ENCODE measurements around the gene SHLD2. TPM values are rescaled to one million over a fixed set of nuclear protein-coding genes. Genes with fewer than 3 reads are reported as not detected.
"Not testable (repeated sequence)": the region's sequence is repeated elsewhere in the genome, so short reads cannot be mapped to it uniquely, and the experiment has no call there.

Gene SHLD2
- total RNA-seq, 6 experiments from 2014 or later, result 17.1 to 24.3 (median 21.1) TPM

DNA sequence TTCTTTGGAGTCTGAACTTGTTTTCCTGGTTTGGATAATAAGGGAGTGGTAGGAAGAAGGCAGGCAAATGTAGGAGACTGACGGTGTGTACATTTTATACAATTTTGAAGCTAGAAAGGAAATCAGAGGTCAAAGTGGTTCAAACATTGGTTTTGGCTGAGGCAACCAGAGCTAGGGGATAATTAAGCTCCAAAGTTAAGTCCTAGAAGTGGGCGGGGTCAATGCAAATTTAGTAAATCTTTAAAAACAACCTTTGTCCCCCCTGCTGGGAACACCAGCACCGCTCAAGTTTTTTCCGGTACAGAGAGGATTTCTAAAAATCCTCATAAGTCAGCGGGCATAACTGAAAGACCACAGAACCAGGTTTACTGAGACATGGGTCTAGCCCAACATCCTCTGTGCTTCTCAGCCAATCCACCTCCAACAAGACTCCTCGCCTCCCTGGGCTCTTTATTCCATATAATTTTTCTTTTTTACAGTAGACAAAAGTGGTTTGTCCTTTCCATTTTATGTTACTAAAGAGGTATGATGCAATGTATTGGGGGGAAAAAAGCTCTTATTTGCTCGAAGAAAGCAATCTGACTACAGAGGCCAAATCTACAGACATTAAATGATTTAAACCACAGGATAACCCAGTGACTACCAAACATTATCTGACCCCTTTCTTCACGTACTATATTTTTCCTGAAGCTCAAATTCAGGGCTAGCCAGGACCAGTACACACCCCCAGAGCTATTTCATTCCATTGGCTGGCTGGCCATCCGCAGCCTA, 2.0 kb upstream of the SHLD2 start:
- Mint-ChIP-seq H3K4me3 (peak overlapping the region; percentile 90), H3K27me3 (ENCODE audit: insufficient read depth) (no peaks in the 10 kb centered on the region; the same call in 1 of the 2 replicates), H3K36me3 (ENCODE audit: low read depth) (peaks cover 24% of the 10 kb centered on the region), H3K4me1 (ENCODE audit: low read depth) (peaks cover 51% of the 10 kb centered on the region), H3K27ac (peak overlapping the region; percentile 88), H3K9me3 (no peaks in the 10 kb centered on the region)
- TF ChIP-seq, protein P1, sequence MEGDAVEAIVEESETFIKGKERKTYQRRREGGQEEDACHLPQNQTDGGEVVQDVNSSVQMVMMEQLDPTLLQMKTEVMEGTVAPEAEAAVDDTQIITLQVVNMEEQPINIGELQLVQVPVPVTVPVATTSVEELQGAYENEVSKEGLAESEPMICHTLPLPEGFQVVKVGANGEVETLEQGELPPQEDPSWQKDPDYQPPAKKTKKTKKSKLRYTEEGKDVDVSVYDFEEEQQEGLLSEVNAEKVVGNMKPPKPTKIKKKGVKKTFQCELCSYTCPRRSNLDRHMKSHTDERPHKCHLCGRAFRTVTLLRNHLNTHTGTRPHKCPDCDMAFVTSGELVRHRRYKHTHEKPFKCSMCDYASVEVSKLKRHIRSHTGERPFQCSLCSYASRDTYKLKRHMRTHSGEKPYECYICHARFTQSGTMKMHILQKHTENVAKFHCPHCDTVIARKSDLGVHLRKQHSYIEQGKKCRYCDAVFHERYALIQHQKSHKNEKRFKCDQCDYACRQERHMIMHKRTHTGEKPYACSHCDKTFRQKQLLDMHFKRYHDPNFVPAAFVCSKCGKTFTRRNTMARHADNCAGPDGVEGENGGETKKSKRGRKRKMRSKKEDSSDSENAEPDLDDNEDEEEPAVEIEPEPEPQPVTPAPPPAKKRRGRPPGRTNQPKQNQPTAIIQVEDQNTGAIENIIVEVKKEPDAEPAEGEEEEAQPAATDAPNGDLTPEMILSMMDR (IDR thresholded peaks at IDR 0.05), result no peak
- peak; percentile 41 for DNase-seq

DNA sequence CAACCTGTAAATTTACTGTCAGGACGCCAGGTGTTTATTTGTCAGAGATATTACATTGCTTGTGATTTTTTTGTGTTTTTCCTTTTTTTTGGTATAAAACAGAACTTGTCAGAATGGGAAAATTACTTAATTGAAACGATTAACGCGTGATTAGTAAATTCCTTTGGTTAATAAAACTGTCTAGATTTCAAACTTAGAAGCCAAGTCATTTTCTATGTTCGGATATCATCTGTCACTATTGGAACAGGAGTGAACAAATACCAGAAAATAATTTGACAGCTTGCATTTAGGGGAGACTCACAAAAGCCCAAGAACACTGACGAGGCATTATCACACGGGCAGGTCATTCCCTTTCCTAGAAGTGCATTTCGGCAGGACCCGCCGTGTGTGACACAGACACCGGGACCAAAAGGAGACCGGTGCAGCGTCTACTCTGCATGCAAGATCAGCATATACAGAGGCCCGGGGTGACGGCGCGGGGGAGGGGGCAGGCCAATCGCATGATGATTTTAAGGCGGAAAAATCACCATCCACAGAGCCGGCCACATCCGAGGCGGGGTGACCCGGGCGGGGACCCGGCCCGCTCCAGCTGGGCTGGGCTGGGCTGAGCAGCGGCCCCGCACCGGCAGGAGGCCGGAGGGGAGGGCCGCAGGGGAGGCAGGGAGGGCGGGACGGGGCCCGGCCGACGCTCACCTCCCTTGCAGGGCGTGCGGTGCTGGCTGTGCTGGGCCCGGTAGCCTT, 1.2 kb upstream of the SHLD2 start:
- Mint-ChIP-seq H3K9me3 (no peaks in the 10 kb centered on the region), H3K4me3 (peak overlapping the region; percentile 90), H3K27ac (peak overlapping the region; percentile 94), H3K36me3 (ENCODE audit: low read depth) (peaks cover 18% of the 10 kb centered on the region), H3K27me3 (ENCODE audit: insufficient read depth) (no peaks in the 10 kb centered on the region; the same call in 1 of the 2 replicates), H3K4me1 (ENCODE audit: low read depth) (peaks cover 45% of the 10 kb centered on the region)
- DNase-seq, result peak; percentile 34
- TF ChIP-seq, protein P1 (IDR thresholded peaks at IDR 0.05), result no peak

DNA sequence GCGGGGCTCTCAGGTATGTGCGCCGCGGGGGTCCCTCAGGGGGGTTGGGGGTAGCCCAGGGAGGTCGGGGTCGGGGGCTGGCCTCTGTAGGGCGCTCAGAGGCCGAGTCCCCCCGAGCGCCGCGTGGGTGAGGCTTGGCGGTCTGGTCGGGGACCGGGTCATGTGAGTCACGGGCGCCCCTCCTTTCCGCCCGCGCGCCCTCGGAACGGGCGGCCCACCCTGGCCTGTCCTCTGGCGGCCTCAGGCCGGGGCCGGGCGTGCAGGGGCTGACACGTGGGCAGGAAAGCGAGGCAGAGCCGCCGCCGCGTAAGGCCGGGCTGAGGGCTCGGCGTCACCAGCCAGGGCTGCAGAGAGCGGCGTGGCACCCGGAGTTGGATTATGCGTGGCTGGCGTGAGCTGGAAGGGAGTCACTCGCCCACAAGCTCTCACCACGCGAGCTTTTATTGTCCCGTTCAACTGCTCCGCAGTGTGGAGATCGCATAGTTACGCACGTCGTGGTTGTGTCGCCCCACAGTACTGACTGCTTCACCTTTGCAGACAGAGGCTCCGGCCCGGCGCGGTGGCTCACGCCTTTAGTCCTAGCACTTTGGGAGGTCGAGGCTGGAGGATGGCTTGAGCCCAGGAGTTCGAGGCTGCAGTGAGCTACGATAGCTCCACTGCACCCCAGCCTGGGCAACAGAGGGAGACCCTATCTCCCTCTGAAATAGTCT, 385 bp downstream of the SHLD2 start:
- no peaks in the 10 kb centered on the region; the same call in 1 of the 2 replicates for H3K27me3 Mint-ChIP-seq (ENCODE audit: insufficient read depth)
- TF ChIP-seq, protein P1 (IDR thresholded peaks at IDR 0.05), result no peak; the same call in 1 of the 2 replicates
- peaks cover 23% of the 10 kb centered on the region for H3K36me3 Mint-ChIP-seq (ENCODE audit: low read depth)
- DNase-seq, result peak; percentile 89
- H3K27ac Mint-ChIP-seq, result peak overlapping the region; percentile 96
- H3K4me3 Mint-ChIP-seq, result peak overlapping the region; percentile 95
- no peaks in the 10 kb centered on the region for H3K9me3 Mint-ChIP-seq
- H3K4me1 Mint-ChIP-seq (ENCODE audit: low read depth), result peaks cover 38% of the 10 kb centered on the region

DNA sequence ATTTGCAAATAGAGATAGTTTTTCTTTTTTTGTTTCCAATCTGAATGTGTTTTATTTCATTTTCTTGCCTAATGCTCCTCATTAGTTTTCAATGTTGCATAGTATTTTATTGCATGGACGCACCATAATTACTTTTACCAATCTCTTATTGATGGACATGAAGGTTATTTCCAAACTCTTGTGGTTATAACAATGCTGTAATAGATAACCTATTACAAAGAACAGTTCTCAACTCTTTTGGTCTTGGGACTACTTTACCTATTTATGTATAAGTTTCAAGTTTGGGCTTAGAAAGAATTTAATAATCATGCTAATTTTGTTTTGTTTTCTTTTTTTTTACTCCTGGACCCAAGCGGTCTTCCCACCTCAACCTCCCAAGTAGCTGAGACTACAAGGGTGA, 7.0 kb downstream of the SHLD2 start:
- TF ChIP-seq, protein P1 (IDR thresholded peaks at IDR 0.05), result no peak
- no peak overlapping the region for H3K4me3 Mint-ChIP-seq
- H3K27me3 Mint-ChIP-seq (ENCODE audit: insufficient read depth), result no peaks in the 10 kb centered on the region
- no peak overlapping the region for H3K27ac Mint-ChIP-seq
- H3K36me3 Mint-ChIP-seq (ENCODE audit: low read depth), result peaks cover 23% of the 10 kb centered on the region
- no peaks in the 10 kb centered on the region for H3K9me3 Mint-ChIP-seq
- DNase-seq, result no peak
- H3K4me1 Mint-ChIP-seq (ENCODE audit: low read depth), result peaks cover 6% of the 10 kb centered on the region

DNA sequence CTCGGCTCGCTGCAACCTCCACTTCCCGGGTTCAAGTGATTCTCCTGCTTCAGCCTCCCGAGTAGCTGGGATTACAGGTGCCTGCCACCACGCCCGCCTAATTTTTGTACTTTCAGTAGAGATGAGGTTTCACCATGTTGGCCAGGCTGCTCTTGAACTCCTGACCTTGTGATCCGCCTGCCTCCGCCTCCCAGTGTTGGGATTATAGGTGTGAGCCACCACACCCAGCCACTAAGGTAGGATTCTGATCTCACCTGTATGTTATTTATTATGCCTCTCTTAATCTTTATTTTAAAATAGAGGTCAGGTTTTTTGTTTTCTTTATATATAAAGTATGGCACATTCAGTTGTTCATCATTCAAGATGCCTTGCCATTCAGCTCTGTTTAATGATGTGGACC, 9.7 kb downstream of the SHLD2 start:
- peaks cover 32% of the 10 kb centered on the region for H3K36me3 Mint-ChIP-seq (ENCODE audit: low read depth)
- H3K27ac Mint-ChIP-seq; H3K4me1 Mint-ChIP-seq (ENCODE audit: low read depth); H3K9me3 Mint-ChIP-seq; DNase-seq; H3K27me3 Mint-ChIP-seq (ENCODE audit: insufficient read depth); H3K4me3 Mint-ChIP-seq: not testable (repeated sequence)
